ENCODE results near the gene DDX10. TPM values are rescaled to one million over a fixed set of nuclear protein-coding genes. Genes with fewer than 3 reads are reported as not detected.

DDX10 gene
- total and polyA plus RNA-seq, 2 experiments from 2014 or later, result 32.4 to 37.8 TPM

DNA sequence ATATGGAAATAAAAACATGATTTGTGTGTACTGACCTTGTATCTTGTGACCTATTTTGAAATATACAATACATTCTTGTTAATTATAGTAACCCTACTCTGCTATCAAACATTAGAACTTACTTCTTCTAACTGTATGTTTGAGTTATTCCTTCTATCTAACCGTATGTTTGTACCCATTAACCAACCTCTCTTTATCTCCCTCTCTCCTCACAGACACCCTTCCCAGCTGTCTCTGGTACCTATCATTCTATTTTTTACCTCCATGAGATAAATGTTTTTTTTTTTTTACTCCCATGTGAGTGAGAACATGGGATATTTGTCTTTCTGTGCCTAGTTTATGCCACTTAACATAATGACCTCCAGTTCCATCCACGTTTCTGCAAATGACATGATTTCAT, 128.7 kb downstream of the DDX10 start:
- ATAC-seq, result no peak
- no peaks in the 10 kb centered on the region for H3F3A ChIP-seq (replicated peaks; ENCODE audit: low read depth)

More for the DNA sequence above, 128.7 kb downstream of the DDX10 start:
- Histone ChIP-seq H3K79me2 (replicated peaks; ENCODE audit: insufficient read depth) (peaks cover 38% of the 10 kb centered on the region), H3K27ac (ENCODE audit: low read depth) (no peak overlapping the region), H2AFZ (no peak overlapping the region), H3K4me3 (no peak overlapping the region), H3K4me1 (ENCODE audit: insufficient read depth) (peaks cover 27% of the 10 kb centered on the region), H3K9me2 (ENCODE audit: insufficient read depth) (no peaks in the 10 kb centered on the region), H3K27me3 (ENCODE audit: insufficient read depth) (no peaks in the 10 kb centered on the region), H4K20me1 (replicated peaks; ENCODE audit: insufficient read depth) (no peaks in the 10 kb centered on the region), H3K4me2 (no peak overlapping the region), H3K36me3 (ENCODE audit: insufficient read depth) (no peaks in the 10 kb centered on the region)
- Mint-ChIP-seq H3K4me1 (peaks cover 44% of the 10 kb centered on the region), H3K9me3 (no peaks in the 10 kb centered on the region), H3K36me3 (ENCODE audit: low read depth) (no peaks in the 10 kb centered on the region), H3K4me3 (no peak overlapping the region), H3K27ac (no peak overlapping the region), H3K27me3 (ENCODE audit: insufficient read depth, low read depth, poor library complexity) (no peaks in the 10 kb centered on the region)
- no peak for DNase-seq (ENCODE audit: low spot score)
- TF ChIP-seq, protein P1, sequence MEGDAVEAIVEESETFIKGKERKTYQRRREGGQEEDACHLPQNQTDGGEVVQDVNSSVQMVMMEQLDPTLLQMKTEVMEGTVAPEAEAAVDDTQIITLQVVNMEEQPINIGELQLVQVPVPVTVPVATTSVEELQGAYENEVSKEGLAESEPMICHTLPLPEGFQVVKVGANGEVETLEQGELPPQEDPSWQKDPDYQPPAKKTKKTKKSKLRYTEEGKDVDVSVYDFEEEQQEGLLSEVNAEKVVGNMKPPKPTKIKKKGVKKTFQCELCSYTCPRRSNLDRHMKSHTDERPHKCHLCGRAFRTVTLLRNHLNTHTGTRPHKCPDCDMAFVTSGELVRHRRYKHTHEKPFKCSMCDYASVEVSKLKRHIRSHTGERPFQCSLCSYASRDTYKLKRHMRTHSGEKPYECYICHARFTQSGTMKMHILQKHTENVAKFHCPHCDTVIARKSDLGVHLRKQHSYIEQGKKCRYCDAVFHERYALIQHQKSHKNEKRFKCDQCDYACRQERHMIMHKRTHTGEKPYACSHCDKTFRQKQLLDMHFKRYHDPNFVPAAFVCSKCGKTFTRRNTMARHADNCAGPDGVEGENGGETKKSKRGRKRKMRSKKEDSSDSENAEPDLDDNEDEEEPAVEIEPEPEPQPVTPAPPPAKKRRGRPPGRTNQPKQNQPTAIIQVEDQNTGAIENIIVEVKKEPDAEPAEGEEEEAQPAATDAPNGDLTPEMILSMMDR (conservative IDR thresholded peaks at IDR 0.05; ENCODE audit: low read depth in 2 of 2), result no peak
- TF ChIP-seq REST (IDR thresholded peaks at IDR 0.05; ENCODE audit: unreplicated experiment) (no peak), JUNB (IDR thresholded peaks at IDR 0.05; ENCODE audit: unreplicated experiment) (no peak), ZNF331 (CRISPR knock-in tag; IDR thresholded peaks at IDR 0.05; ENCODE audit: low read depth) (no peak), EZH2 (IDR thresholded peaks at IDR 0.05; ENCODE audit: low read depth, unreplicated experiment) (no peak), POLR2AphosphoS5 (IDR thresholded peaks at IDR 0.05; ENCODE audit: low read depth) (no peak), CREB1 (CRISPR knock-in tag; IDR thresholded peaks at IDR 0.05; ENCODE audit: low read depth) (no peak), ETS1 (IDR thresholded peaks at IDR 0.05) (no peak), EZH2phosphoT487 (IDR thresholded peaks at IDR 0.05; ENCODE audit: unreplicated experiment) (no peak), ZNF114 (CRISPR knock-in tag; IDR thresholded peaks at IDR 0.05) (no peak), NANOG (IDR thresholded peaks at IDR 0.05; ENCODE audit: borderline replicate concordance) (no peak), STAT1 (IDR thresholded peaks at IDR 0.05; ENCODE audit: unreplicated experiment) (no peak)
- TF ChIP-seq, protein P2, sequence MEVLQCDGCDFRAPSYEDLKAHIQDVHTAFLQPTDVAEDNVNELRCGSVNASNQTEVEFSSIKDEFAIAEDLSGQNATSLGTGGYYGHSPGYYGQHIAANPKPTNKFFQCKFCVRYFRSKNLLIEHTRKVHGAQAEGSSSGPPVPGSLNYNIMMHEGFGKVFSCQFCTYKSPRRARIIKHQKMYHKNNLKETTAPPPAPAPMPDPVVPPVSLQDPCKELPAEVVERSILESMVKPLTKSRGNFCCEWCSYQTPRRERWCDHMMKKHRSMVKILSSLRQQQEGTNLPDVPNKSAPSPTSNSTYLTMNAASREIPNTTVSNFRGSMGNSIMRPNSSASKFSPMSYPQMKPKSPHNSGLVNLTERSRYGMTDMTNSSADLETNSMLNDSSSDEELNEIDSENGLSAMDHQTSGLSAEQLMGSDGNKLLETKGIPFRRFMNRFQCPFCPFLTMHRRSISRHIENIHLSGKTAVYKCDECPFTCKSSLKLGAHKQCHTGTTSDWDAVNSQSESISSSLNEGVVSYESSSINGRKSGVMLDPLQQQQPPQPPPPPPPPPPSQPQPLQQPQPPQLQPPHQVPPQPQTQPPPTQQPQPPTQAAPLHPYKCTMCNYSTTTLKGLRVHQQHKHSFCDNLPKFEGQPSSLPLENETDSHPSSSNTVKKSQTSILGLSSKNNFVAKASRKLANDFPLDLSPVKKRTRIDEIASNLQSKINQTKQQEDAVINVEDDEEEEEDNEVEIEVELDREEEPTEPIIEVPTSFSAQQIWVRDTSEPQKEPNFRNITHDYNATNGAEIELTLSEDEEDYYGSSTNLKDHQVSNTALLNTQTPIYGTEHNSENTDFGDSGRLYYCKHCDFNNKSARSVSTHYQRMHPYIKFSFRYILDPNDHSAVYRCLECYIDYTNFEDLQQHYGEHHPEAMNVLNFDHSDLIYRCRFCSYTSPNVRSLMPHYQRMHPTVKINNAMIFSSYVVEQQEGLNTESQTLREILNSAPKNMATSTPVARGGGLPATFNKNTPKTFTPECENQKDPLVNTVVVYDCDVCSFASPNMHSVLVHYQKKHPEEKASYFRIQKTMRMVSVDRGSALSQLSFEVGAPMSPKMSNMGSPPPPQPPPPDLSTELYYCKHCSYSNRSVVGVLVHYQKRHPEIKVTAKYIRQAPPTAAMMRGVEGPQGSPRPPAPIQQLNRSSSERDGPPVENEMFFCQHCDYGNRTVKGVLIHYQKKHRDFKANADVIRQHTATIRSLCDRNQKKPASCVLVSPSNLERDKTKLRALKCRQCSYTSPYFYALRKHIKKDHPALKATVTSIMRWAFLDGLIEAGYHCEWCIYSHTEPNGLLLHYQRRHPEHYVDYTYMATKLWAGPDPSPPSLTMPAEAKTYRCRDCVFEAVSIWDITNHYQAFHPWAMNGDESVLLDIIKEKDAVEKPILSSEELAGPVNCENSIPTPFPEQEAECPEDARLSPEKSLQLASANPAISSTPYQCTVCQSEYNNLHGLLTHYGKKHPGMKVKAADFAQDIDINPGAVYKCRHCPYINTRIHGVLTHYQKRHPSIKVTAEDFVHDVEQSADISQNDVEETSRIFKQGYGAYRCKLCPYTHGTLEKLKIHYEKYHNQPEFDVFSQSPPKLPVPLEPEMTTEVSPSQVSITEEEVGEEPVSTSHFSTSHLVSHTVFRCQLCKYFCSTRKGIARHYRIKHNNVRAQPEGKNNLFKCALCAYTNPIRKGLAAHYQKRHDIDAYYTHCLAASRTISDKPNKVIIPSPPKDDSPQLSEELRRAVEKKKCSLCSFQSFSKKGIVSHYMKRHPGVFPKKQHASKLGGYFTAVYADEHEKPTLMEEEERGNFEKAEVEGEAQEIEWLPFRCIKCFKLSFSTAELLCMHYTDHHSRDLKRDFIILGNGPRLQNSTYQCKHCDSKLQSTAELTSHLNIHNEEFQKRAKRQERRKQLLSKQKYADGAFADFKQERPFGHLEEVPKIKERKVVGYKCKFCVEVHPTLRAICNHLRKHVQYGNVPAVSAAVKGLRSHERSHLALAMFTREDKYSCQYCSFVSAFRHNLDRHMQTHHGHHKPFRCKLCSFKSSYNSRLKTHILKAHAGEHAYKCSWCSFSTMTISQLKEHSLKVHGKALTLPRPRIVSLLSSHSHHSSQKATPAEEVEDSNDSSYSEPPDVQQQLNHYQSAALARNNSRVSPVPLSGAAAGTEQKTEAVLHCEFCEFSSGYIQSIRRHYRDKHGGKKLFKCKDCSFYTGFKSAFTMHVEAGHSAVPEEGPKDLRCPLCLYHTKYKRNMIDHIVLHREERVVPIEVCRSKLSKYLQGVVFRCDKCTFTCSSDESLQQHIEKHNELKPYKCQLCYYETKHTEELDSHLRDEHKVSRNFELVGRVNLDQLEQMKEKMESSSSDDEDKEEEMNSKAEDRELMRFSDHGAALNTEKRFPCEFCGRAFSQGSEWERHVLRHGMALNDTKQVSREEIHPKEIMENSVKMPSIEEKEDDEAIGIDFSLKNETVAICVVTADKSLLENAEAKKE (CRISPR knock-in tag; IDR thresholded peaks at IDR 0.05), result no peak
